ENCODE results near the gene POU6F2.

- TF ChIP-seq CTCF (conservative IDR thresholded peaks at IDR 0.05; ENCODE audit: low read depth, low read length) (no peak), EZH2phosphoT487 (IDR thresholded peaks at IDR 0.05; ENCODE audit: borderline replicate concordance, low read length) (no peak), EZH2 (IDR thresholded peaks at IDR 0.05; ENCODE audit: low read length, unreplicated experiment) (no peak)
Observed at GRCh38 chr7:39383136-39383535, 405.4 kb downstream of the POU6F2 start.

Data from PC-3 (cell line).